Urinary bladder (tissue), 4 donors: ENCODE results near the gene WASF3. TPM values are rescaled to one million over a fixed set of nuclear protein-coding genes. Genes with fewer than 3 reads are reported as not detected.

Experiments used
- DNase-seq: peaks from one replicate; pipeline ENCODE4 v3.0.0-alpha.2; 2015; ENCODE audit errors: extremely low spot score
- H3K27ac ChIP-seq: one replicate; pipeline ENCODE4 v1.5.1; 2013; ENCODE audit warnings: low read depth, mild to moderate bottlenecking, moderate library complexity
- H3K36me3 ChIP-seq: one replicate; pipeline ENCODE4 v1.6.1; 2013; ENCODE audit warnings: mild to moderate bottlenecking, moderate library complexity; ENCODE audit not compliant: insufficient read depth
- H3K4me1 ChIP-seq: one replicate; pipeline ENCODE4 v1.6.1; 2013; ENCODE audit warnings: mild to moderate bottlenecking, moderate library complexity; ENCODE audit not compliant: insufficient read depth
- H3K4me3 ChIP-seq: one replicate; pipeline ENCODE4 v1.5.1; 2013; ENCODE audit warnings: low read depth, low read length
- WGBS: extraction: QIAGEN DNeasy Blood & Tissue Kit; methylation state at CpG from one replicate; pipeline ENCODE4 v1.1.7; 2013; 5-methylcytosine and 5-hydroxymethylcytosine counted together
- polyA plus RNA-seq: library from polyadenylated mRNA; stranded (reverse); fragments of 200-250 nt; gene quantifications from one replicate; pipeline ENCODE4 v1.2.3, GENCODE V29; 2013
- total RNA-seq: library from RNA; depleted of rRNA; stranded (reverse); fragments of >200 nt; gene quantifications from one replicate; pipeline ENCODE4 v1.2.3, GENCODE V29; 2014
- donor health status: healthy with polysubstance abuse.
- donor health status: healthy.

Gene WASF3
- total and polyA plus RNA-seq, 2 donors, result 9.0 to 13.6 TPM

DNA sequence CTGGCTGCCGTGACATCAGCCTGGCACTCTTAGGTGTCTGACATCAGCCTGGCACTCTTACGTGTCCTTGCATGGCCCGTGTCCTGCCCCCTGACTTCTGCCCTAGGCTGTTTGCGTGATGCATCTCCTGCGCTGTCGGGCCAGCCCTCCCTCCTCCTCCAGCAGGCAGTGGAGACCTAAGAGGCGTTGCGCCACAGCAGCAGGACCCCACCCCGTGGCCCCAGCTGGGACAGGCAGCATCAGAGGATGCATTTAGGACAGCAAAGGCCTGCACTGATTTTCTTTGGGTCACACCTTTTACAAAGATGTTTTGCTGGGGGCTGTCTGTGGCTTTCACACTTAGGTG lies 137.8 kb downstream of the WASF3 start:
- no peak overlapping the region for H3K4me3 ChIP-seq
- WGBS, result 73% methylated on average over 9 of the region's 9 CpGs
- no peak overlapping the region for H3K27ac ChIP-seq
- H3K4me1 ChIP-seq, result no peaks in the 10 kb centered on the region
- DNase-seq, result no peak
- H3K36me3 ChIP-seq, result no peaks in the 10 kb centered on the region

DNA sequence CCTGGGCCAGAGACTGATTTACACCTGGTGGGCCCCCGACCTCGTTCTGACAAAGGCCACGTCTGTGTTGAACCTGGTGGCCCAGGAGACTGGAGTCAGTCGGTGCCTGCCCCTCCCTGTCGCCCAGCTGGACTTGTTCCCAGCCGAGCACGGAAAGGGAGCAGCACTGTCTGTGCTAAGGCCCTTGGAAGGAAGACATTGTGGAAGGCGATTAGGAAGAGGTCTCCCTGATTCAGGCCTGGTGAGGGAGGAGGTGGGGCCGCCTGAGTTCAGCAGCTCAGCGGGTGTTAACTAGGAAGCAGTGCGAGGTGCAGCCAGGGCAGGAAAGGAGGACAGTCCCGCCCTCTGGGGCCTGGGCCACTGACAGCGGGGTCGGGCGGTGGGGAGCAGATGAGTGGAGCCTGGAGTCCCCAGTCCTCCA lies 138.4 kb downstream of the WASF3 start:
- no peak for DNase-seq
- H3K27ac ChIP-seq, result no peak overlapping the region
- 49% methylated on average over 15 of the region's 15 CpGs for WGBS
- H3K36me3 ChIP-seq, result no peaks in the 10 kb centered on the region
- no peaks in the 10 kb centered on the region for H3K4me1 ChIP-seq
- no peak overlapping the region for H3K4me3 ChIP-seq

DNA sequence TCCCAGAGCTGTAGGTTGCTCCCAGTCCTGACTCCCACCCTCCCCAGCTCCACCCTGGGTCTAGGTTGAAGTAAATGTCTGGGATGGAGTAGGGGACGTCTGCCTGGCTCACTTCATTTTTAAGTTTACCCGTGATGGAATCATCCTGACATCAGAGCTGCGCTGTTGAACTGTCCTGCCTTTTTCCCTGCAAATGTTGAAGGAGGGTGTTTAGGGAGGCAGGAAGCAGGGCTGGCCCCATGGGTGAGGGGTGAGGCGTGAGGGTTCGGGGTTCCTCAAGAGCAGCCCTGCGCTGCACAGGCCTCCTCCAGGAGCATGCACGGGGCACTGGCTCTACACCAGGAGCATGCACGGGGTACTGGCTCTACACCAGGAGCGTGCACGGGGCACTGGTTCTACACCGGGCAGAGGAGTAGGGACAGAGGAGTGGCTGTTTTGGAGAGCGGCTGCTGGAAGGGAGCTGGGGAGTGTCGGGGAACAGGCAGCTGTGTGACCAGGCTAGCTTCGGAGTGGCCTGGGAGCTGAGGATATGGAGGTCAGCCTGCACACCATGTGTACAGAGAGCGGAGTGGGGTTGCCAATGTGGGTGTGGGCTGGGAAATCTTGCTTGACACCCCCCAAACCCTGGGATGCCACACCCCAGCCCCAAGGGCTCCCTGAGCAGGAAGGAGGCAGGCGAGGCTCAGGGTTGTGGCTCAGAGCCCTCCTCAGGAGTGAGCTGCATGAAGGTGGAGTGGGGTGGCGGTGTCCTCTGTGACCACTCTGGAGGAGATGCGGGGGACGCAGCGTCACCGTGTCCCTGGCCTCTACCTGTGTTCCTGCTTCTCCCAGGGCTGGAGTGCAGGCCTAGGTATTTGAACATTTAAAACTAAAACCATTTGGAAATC lies 139.8 kb downstream of the WASF3 start:
- Histone ChIP-seq H3K4me1 (no peaks in the 10 kb centered on the region), H3K27ac (no peak overlapping the region), H3K36me3 (no peaks in the 10 kb centered on the region), H3K4me3 (no peak overlapping the region)
- no peak for DNase-seq
- 94% methylated on average over 21 of the region's 21 CpGs for WGBS

DNA sequence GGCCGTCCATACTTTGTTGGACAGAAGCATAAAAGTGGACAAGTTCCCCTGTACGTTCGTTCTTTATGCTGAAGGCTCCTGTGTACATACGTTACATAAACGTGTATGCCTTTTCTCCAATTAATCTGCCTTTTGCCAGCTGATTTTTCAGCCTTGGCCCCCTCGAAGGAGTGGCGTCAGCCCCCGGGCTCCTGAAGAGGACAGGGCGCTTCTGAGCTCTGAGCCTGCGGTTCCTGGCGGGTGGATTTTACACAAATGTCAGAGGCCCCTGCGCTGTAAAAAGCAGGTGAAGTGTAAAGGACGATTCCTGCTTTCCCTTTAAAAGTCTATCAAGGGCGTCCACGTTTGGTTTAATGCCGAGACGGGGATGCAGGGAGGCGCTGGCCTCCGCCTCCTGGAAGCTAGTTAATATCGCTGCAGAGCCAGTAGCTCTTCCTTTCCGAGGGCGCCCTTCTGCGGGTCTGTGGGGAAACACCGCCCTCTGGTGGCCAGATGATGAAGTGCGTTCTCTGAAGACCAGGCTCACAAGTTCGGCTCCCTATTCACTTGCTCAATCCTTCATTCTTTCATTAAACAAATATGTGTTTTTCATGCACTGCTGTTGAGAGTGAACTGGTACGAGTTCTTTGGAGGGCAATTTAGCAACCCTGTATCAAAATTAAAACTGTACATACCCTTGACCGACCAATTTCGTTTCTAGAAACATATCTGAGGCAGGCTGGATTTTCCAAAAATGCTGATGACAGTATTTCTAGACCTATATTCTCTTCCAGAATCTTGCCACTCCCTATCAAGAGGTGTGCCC lies 141.1 kb downstream of the WASF3 start:
- peak; percentile 62 for DNase-seq

DNA sequence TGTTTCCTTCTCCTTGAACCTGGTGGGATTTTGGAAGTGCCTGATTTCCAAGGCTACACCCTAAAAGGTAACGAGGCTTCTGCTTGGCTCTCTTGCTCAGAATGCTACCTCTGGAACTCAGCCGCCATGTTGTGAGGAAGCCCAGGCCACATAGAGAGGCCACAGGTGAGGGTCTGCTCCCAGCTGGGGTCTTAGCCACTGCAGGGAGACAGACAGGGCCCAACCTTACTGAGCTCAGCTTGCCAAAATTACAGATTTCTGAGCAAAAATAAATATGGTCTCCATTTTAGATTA lies 141.7 kb downstream of the WASF3 start:
- H3K4me3 ChIP-seq, result no peak overlapping the region
- 97% methylated on average over 2 of the region's 2 CpGs for WGBS
- no peaks in the 10 kb centered on the region for H3K36me3 ChIP-seq
- no peak for DNase-seq
- no peak overlapping the region for H3K27ac ChIP-seq
- no peaks in the 10 kb centered on the region for H3K4me1 ChIP-seq

More for the DNA sequence above, 141.1 kb downstream of the WASF3 start:
- Histone ChIP-seq H3K36me3 (no peaks in the 10 kb centered on the region), H3K4me1 (no peaks in the 10 kb centered on the region), H3K27ac (no peak overlapping the region), H3K4me3 (no peak overlapping the region)
- WGBS, result 18% methylated on average over 29 of the region's 29 CpGs

DNA sequence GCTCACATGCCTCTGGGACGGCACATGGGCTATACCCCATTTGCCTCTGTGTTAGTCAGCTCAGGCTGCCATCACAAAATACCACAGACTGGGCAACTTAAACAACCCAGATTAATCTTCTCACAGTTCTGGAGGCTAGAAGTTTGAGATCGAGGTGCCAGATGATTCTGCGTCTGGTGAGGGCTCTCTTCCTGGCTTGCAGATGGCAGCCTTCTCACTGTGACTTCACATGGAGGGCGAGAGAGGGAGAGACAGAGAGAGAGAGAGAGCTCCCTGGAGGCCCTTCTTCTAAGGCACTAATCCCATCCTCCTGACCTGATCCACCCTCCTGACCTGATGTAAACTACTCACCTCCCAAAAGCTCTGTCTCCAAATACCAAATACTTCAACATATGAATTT lies 148.1 kb downstream of the WASF3 start:
- Histone ChIP-seq H3K4me1 (no peaks in the 10 kb centered on the region), H3K4me3 (no peak overlapping the region), H3K36me3 (no peaks in the 10 kb centered on the region), H3K27ac (no peak overlapping the region)
- 71% methylated on average over 4 of the region's 4 CpGs for WGBS
- no peak for DNase-seq

DNA sequence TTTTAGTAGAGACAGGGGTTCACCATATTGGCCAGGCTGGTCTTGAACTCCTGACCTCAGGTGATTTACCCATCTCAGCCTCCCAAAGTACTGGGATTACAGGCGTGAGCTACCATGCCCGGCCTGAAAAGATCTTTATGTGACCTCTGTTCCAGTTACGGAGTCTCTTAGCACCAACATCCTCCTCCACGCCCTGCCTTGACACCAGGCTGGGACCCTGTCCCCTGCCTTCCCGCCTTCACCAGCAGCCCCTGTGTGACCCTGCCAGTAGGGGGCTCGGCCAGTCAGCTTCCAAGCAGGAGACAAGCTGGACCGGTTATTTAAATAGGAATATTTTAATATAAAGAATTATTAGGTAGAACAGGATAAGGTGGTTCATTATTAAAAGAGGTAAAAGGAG lies 148.9 kb downstream of the WASF3 start:
- Histone ChIP-seq H3K36me3 (no peaks in the 10 kb centered on the region), H3K4me3 (no peak overlapping the region), H3K27ac (no peak overlapping the region), H3K4me1 (no peaks in the 10 kb centered on the region)
- WGBS, result 49% methylated on average over 7 of the region's 7 CpGs
- no peak for DNase-seq

DNA sequence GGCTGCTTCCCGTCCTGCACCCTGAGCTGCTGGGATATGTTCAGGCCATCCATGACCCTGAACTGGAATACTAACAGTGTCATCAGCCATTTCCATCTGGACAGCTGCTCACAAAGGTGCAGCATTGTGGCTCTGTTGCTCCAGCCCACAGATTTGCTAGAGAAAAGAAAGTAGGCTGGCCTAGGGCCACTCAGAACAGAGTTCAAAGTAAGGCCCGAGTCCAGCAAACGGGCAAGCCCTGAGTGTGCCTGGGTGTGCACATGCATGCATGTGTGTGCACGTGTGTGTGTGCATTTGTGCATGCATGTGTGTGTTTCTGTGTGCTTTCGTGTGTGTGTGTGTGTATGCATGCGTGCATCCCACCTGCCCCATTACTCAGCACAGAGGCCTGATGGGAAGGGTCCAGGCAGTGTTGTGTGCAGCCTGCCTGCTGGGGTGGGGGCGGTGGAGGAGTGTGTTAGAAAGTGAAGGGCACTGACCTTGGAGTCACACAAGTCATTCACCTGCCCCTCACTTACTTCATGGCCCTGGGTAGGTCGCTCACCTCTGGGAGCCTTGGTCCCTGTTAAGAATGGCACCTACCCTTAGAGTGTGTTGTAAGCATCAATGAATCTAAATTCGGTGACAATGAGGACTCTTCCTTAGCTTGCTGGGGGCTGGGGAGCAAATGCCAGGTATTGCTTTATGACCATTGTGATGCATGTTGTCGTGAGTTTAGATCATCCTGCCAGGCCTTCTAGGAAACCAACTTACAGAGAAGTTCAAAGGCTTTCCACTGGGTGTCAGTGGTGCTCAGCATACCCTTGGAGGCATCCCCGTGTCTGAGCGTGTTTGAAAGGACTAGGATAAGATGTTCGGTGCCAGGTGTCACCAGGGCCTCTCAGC lies 149.9 kb downstream of the WASF3 start:
- no peaks in the 10 kb centered on the region for H3K4me1 ChIP-seq
- 48% methylated on average over 13 of the region's 13 CpGs for WGBS
- H3K27ac ChIP-seq, result no peak overlapping the region
- H3K36me3 ChIP-seq, result no peaks in the 10 kb centered on the region
- DNase-seq, result peak; percentile 18
- no peak overlapping the region for H3K4me3 ChIP-seq

DNA sequence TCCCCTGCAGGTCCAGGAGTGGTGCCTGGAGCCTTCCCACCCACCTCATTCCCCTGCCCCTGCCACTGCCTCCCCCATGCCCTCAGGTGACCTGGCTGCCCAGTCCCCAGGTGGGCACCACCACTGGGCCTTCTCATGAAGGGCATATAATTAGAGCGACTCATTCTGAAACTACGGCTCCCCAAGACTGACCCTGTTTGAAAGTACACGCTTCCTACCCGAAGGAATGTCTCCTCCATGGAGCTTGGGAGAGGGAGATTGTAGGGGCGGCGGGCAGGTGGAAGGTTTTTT lies 150.5 kb downstream of the WASF3 start:
- no peak for DNase-seq
- WGBS, result 82% methylated on average over 6 of the region's 6 CpGs
- Histone ChIP-seq H3K4me1 (no peaks in the 10 kb centered on the region), H3K36me3 (no peaks in the 10 kb centered on the region), H3K4me3 (no peak overlapping the region), H3K27ac (no peak overlapping the region)

DNA sequence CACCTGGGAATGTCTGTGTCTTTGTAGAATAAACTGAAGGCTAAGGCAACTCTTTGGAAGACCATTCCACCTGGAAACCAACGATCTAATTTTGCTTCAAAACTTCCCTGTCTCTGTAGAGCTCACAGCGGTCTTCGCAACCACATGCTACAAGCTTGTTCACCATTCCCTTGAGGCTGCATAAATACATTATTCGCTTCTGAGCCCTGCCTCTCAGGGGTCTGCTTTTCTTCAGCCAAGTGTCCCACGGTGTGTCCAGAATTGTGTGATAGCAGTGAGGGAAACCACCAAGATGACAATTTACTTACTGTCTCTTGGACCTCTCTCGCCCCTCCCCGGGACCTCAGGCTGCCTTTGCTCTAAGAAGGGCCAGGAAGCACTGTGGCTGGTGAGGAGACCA lies 152.0 kb downstream of the WASF3 start:
- H3K4me1 ChIP-seq, result no peaks in the 10 kb centered on the region

DNA sequence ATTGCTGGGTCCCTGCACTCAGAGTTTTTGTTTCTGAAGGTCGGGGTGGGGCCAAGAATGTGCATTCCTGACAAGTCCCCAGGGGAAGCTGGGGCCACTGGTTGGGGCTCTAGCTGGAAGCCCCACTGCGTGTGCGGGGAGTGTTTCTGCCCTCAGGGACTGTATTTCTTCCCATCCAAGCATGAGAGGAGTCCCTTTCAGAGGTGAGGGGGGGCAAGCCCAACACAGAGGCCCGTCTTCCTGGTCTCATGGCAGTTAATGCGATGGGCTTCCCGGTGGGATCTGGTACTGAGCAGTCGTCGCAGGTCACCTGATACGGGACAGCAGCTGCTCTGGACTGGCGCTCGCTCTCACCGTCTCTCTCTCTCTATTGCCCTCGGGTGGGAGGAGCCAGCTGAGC lies 152.7 kb downstream of the WASF3 start:
- no peak for DNase-seq

More for the DNA sequence above, 152.0 kb downstream of the WASF3 start:
- DNase-seq, result no peak
- 80% methylated on average over 7 of the region's 7 CpGs for WGBS
- Histone ChIP-seq H3K27ac (no peak overlapping the region), H3K4me3 (no peak overlapping the region), H3K36me3 (no peaks in the 10 kb centered on the region)

DNA sequence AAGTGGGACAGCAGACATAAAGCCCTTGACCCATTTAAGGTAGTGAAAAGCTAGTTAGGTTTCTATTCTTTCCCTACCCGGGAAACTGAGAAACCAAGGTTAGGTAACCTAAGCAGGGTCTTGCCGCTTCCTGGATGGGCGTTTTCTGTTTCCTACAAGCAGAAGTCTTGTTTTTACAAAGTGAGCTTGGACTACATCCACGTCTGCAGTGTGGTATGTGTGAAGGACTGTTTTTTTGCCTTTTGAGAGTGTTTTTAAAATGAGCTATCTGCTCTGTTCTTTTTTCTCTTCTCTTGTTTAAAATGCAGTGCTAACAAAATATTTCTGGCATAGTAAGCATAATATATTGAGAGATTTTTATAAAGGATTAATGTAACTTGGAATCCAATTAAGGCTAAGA lies 153.7 kb downstream of the WASF3 start:
- DNase-seq, result no peak
- Histone ChIP-seq H3K27ac (no peak overlapping the region), H3K36me3 (no peaks in the 10 kb centered on the region), H3K4me1 (no peaks in the 10 kb centered on the region), H3K4me3 (no peak overlapping the region)
- WGBS, result 37% methylated on average over 4 of the region's 4 CpGs

More for the DNA sequence above, 152.7 kb downstream of the WASF3 start:
- H3K4me1 ChIP-seq, result no peaks in the 10 kb centered on the region
- no peak overlapping the region for H3K27ac ChIP-seq
- no peak overlapping the region for H3K4me3 ChIP-seq
- 49% methylated on average over 13 of the region's 13 CpGs for WGBS
- H3K36me3 ChIP-seq, result no peaks in the 10 kb centered on the region

DNA sequence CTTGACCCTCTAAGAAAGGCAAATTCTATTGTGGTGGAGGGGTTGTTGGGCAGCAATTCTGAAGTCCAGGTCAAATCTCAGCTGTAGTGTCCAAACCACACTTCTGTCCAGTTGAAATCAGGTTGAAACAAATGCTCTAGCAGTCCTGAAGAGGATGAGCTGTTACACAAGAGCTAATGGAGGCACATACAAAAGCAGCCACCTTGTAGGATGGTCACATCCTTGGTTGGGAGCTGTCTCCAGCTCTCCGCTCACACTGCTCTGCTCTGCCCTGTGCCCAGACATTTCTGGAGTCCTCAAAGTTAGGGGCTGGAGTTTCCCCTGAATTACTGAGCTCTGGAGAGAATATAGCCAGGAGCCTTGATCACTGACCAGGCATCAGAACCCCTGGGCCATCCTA lies 155.9 kb downstream of the WASF3 start:
- H3K27ac ChIP-seq, result no peak overlapping the region
- DNase-seq, result no peak
- no peaks in the 10 kb centered on the region for H3K36me3 ChIP-seq
- no peak overlapping the region for H3K4me3 ChIP-seq
- WGBS, result 98% methylated on average over 1 of the region's 1 CpG
- H3K4me1 ChIP-seq, result no peaks in the 10 kb centered on the region
